Testis (tissue), 3 donors: Measurements from ENCODE around the gene ALPG. TPM values are rescaled to one million over a fixed set of nuclear protein-coding genes. Genes with fewer than 3 reads are reported as not detected.
"Not testable (repeated sequence)": the region's sequence is repeated elsewhere in the genome, so short reads cannot be mapped to it uniquely, and the experiment has no call there.

ENCODE experiments used
- DNase-seq: peaks from one replicate; pipeline ENCODE4 v3.0.0-alpha.2; 2019
- H3K27ac ChIP-seq, 2 donors: fragments of 200-600 bp; sonication (generic); one replicate each; pipeline ENCODE4 v1.5.1; 2019
- H3K27me3 ChIP-seq: fragments of 200-600 bp; sonication (generic); one replicate; pipeline ENCODE4 v1.5.1; 2019
- H3K36me3 ChIP-seq: fragments of 200-600 bp; sonication (generic); one replicate; pipeline ENCODE4 v1.5.1; 2017; ENCODE audit warnings: low read depth; ENCODE audit errors: missing control alignments
- H3K4me1 ChIP-seq: fragments of 200-600 bp; sonication (generic); one replicate; pipeline ENCODE4 v1.5.1; 2019
- H3K4me3 ChIP-seq, 2 donors: fragments of 200-600 bp; sonication (generic); one replicate each; pipeline ENCODE4 v1.5.1; 2017 to 2019
- H3K9me3 ChIP-seq: fragments of 200-600 bp; sonication (generic); one replicate; pipeline ENCODE4 v1.5.1; 2017
- POLR2A ChIP-seq: fragments of 450-650 bp; IDR thresholded peaks from one replicate; pipeline ENCODE4 v1.6.1; 2017; ENCODE audit warnings: antibody characterized with exemption, mild to moderate bottlenecking, moderate library complexity
- WGBS, 2 donors: methylation state at CpG; one replicate each; pipeline ENCODE4 v1.1.5; 2018; 5-methylcytosine and 5-hydroxymethylcytosine counted together
- intact Hi-C: fragments of 100-400 bp; cut with DNase I; formaldehyde crosslinking; loops from one replicate; pipeline ENCODE4 v1.15.1; 2023; ENCODE audit warnings: low total_unique reads
- polyA plus RNA-seq: library from polyadenylated mRNA; stranded (reverse); fragments of 350-450 nt; fragmentation: Illumina TruSeq; extraction: RNeasy Lipid Tissue Mini Kit (QIAGEN cat#74804); gene quantifications from one replicate; pipeline ENCODE4 v1.2.3, GENCODE V29; 2014; ENCODE audit warnings: low read depth, low replicate concordance; ENCODE audit not compliant: insufficient read depth
- total RNA-seq, 2 donors: library from RNA; depleted of rRNA; stranded (reverse); fragments of >200 nt; gene quantifications; one replicate each; pipeline ENCODE4 v1.2.3, GENCODE V29; 2016
- TF ChIP-seq, protein P1 (sequence below), 3 experiments: fragments of 450-650 bp in 2 of 3; fragments of 200-600 bp in 1 of 3; sonication (generic) in 1 of 3; IDR thresholded peaks; one replicate each; pipeline ENCODE4 v1.5.1; 2016 to 2019; ENCODE audit warnings: antibody characterized with exemption in 3 of 3, mild to moderate bottlenecking in 2 of 3, moderate library complexity in 1 of 3

The ALPG gene
- total and polyA plus RNA-seq, 3 donors from 2014 or later: 0.44 to 1.0 (median 0.93) TPM

DNA sequence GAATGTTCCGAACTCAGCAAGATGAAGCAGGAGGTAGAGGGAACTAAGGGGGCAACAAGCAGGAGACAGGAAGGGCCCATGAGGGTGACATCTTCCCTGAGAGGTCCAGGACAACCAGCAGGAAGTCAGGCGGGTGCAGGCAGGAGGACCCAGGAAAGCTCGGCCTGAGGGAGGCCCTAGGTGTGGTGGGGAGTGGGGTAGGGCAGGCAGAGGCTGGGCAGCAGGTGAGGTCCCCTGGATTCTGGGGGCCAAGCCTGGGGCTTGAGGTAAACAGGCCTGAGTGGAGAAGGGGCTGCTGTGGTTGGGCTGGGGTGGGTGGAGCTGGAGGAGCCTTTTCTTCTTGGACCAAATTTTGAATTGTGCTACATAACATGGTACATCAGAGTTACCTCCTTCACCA is 4.1 kb upstream of the ALPG start:
- Histone ChIP-seq H3K36me3 (no peaks in the 10 kb centered on the region), H3K4me1 (no peaks in the 10 kb centered on the region), H3K9me3 (no peaks in the 10 kb centered on the region), H3K4me3 (no peak overlapping the region), H3K27me3 (no peaks in the 10 kb centered on the region), H3K27ac (no peak overlapping the region)
- no peak for DNase-seq
- TF ChIP-seq, protein P1, sequence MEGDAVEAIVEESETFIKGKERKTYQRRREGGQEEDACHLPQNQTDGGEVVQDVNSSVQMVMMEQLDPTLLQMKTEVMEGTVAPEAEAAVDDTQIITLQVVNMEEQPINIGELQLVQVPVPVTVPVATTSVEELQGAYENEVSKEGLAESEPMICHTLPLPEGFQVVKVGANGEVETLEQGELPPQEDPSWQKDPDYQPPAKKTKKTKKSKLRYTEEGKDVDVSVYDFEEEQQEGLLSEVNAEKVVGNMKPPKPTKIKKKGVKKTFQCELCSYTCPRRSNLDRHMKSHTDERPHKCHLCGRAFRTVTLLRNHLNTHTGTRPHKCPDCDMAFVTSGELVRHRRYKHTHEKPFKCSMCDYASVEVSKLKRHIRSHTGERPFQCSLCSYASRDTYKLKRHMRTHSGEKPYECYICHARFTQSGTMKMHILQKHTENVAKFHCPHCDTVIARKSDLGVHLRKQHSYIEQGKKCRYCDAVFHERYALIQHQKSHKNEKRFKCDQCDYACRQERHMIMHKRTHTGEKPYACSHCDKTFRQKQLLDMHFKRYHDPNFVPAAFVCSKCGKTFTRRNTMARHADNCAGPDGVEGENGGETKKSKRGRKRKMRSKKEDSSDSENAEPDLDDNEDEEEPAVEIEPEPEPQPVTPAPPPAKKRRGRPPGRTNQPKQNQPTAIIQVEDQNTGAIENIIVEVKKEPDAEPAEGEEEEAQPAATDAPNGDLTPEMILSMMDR (IDR thresholded peaks at IDR 0.05): no peak
- TF ChIP-seq POLR2A: no peak
- intact Hi-C loops: no loop called here
- 88 to 91% methylated on average over 3 of the region's 3 CpGs for WGBS, 2 donors

- no peak overlapping the region for H3K27ac ChIP-seq
- no peaks in the 10 kb centered on the region for H3K36me3 ChIP-seq
- TF ChIP-seq, protein P1 (IDR thresholded peaks at IDR 0.05): no peak
- no peak for TF ChIP-seq POLR2A
- 90 to 93% methylated on average over 11 of the region's 11 CpGs for WGBS, 2 donors
- intact Hi-C loops: no loop called here
- DNase-seq: no peak
- H3K4me1 ChIP-seq: no peaks in the 10 kb centered on the region
- no peaks in the 10 kb centered on the region for H3K27me3 ChIP-seq
- no peaks in the 10 kb centered on the region for H3K9me3 ChIP-seq
- no peak overlapping the region for H3K4me3 ChIP-seq
These were observed 617 bp upstream of the ALPG start for GRCh38 chr2:232405943-232406510.

DNA sequence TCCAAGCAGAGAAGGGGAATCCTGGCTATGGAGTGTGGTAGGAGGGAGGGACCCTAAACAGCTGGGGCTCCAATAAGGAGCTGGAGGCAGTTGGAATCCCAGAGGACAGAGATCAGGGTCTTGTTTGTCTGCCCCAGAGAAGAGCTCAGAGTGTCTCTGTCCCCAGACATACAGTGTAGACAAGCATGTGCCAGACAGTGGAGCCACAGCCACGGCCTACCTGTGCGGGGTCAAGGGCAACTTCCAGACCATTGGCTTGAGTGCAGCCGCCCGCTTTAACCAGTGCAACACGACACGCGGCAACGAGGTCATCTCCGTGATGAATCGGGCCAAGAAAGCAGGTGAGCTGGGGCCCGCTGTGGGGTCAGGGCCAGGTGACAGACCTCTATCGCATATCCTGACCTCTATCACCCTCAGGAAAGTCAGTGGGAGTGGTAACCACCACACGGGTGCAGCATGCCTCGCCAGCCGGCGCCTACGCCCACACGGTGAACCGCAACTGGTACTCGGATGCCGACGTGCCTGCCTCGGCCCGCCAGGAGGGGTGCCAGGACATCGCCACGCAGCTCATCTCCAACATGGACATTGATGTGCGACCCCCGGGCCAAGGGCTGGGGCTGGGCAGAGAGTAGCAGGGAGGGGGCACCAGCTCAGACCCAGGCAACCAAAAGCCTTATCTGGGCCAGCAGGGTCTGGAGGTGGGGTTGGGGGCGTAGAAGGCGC is 945 bp downstream of the ALPG start:
- H3K9me3 ChIP-seq, H3K36me3 ChIP-seq, intact Hi-C loops, H3K27ac ChIP-seq, H3K4me1 ChIP-seq, DNase-seq, H3K4me3 ChIP-seq, H3K27me3 ChIP-seq: not testable (repeated sequence)
- WGBS, 2 donors: 89 to 92% methylated on average over 24 to 30 of the region's 30 CpGs

DNA sequence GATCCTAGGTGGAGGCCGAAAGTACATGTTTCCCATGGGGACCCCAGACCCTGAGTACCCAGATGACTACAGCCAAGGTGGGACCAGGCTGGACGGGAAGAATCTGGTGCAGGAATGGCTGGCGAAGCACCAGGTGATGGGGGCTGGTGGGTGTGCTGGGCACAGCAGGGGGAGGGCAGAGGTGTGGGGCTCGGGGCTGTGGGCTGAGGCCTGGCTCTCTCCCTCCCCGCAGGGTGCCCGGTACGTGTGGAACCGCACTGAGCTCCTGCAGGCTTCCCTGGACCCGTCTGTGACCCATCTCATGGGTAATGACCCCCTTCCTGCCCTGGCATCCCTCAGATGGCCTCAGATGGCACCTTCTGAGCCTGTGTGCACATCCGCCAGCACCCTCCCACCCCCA is 1.6 kb downstream of the ALPG start:
- H3K4me3 ChIP-seq, H3K27me3 ChIP-seq, H3K36me3 ChIP-seq, DNase-seq, H3K9me3 ChIP-seq, intact Hi-C loops, H3K27ac ChIP-seq, H3K4me1 ChIP-seq: not testable (repeated sequence)
- 71 to 94% methylated on average over 1 to 10 of the region's 10 CpGs for WGBS, 2 donors

- H3K36me3 ChIP-seq: not testable (repeated sequence)
- WGBS, 2 donors: 21 to 67% methylated on average over 9 to 37 of the region's 40 CpGs
These were observed 3.0 kb downstream of the ALPG start for GRCh38 chr2:232409617-232410016.

DNA sequence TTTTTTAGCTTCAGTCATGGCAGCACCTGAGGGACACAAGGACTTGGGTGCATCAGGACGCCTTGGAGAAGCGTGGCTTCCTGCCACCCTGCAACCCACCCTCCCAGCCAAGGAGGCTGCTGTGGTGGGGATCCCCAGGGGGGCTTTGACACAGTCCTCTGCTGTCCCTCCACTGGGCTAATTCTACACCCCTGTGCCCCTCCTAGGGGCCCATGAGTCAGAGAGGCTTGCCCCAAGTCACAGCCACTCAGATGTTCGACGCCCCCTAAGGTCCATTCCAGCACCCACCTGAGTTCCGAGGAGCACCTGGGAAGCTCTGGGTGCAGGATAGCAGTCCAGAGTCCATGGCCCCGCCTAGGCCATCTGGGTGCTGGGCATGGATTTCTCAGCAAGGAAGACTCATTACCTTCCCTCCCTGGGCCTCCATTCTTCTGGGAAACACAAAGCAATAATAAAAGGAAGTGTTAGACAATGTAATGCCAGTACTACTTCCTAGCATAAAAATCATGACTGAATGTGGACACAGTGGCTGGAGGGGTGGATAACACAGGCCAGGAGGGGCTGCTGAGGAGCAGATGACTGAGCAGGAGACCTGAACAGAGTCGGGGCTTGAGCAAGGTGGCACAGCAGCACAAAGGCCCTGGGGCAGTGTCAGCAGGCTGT is 3.7 kb downstream of the ALPG start:
- WGBS, 2 donors: 74 to 94% methylated on average over 6 to 7 of the region's 7 CpGs

More at GRCh38 chr2:232409617-232410016, 3.0 kb downstream of the ALPG start:
- H3K9me3 ChIP-seq, H3K4me1 ChIP-seq, intact Hi-C loops, H3K27ac ChIP-seq, DNase-seq, H3K4me3 ChIP-seq, H3K27me3 ChIP-seq: not testable (repeated sequence)

More for the DNA sequence above, 3.7 kb downstream of the ALPG start:
- Histone ChIP-seq H3K9me3 (no peaks in the 10 kb centered on the region), H3K27ac (no peak overlapping the region), H3K4me3 (no peak overlapping the region), H3K27me3 (no peaks in the 10 kb centered on the region), H3K36me3 (no peaks in the 10 kb centered on the region), H3K4me1 (no peaks in the 10 kb centered on the region)
- TF ChIP-seq, protein P1 (IDR thresholded peaks at IDR 0.05): no peak
- no peak for TF ChIP-seq POLR2A
- intact Hi-C loops: no loop called here
- DNase-seq: no peak
